ENCODE results near the gene ACAP3. TPM values are rescaled to one million over a fixed set of nuclear protein-coding genes. Genes with fewer than 3 reads are reported as not detected.

The ACAP3 gene
- total and polyA plus RNA-seq, 8 donors = 30.8 to 73.6 (median 44.2) TPM

GRCh38 chr1:1342584-1343115, 34.9 kb upstream of the ACAP3 start:
- Histone ChIP-seq H3K36me3 (peaks cover 0 to 41% of the 10 kb centered on the region in 2 donors), H3K27me3 (no peaks in the 10 kb centered on the region), H3K9me3 (no peaks in the 10 kb centered on the region), H3K27ac (no peak overlapping the region), H3K4me1 (peaks cover 21 to 39% of the 10 kb centered on the region in 2 donors), H3K4me3 (no peak overlapping the region)
- TF ChIP-seq CTCF (IDR thresholded peaks at IDR 0.05) = no peak
- intact Hi-C loops (cut with DNase I) = no loop called here
- DNase-seq (no peak), ATAC-seq (no peak)

- intact Hi-C loops (cut with DNase I) = no loop called here
- no peak for ATAC-seq
- H3K4me1 ChIP-seq = peaks cover 18 to 34% of the 10 kb centered on the region in 2 donors
- no peaks in the 10 kb centered on the region for H3K9me3 ChIP-seq
- peaks cover 0 to 46% of the 10 kb centered on the region in 2 donors for H3K36me3 ChIP-seq
- H3K27ac ChIP-seq = no peak overlapping the region
- no peak for DNase-seq
- no peaks in the 10 kb centered on the region for H3K27me3 ChIP-seq
- no peak overlapping the region for H3K4me3 ChIP-seq
- no peak for TF ChIP-seq CTCF (IDR thresholded peaks at IDR 0.05)
Observed at GRCh38 chr1:1342061-1342562, 34.4 kb upstream of the ACAP3 start.

- peaks cover 0 to 51% of the 10 kb centered on the region in 2 donors for H3K36me3 ChIP-seq
- no peak for TF ChIP-seq CTCF (IDR thresholded peaks at IDR 0.05)
- peaks cover 13 to 28% of the 10 kb centered on the region in 2 donors for H3K4me1 ChIP-seq
- H3K27ac ChIP-seq = no peak overlapping the region
- no peaks in the 10 kb centered on the region for H3K27me3 ChIP-seq
- intact Hi-C loops (cut with DNase I) = no loop called here
- H3K9me3 ChIP-seq = no peaks in the 10 kb centered on the region
- no peak overlapping the region for H3K4me3 ChIP-seq
- DNase-seq (no peak), ATAC-seq (no peak)
Observed at GRCh38 chr1:1341549-1342021, 33.9 kb upstream of the ACAP3 start.

GRCh38 chr1:1340791-1341548, 33.2 kb upstream of the ACAP3 start:
- intact Hi-C loops (cut with DNase I) = no loop called here
- no peaks in the 10 kb centered on the region for H3K9me3 ChIP-seq
- no peak for TF ChIP-seq CTCF (IDR thresholded peaks at IDR 0.05)
- DNase-seq (no peak), ATAC-seq (no peak)
- H3K4me1 ChIP-seq = peaks cover 8 to 22% of the 10 kb centered on the region in 2 donors
- no peaks in the 10 kb centered on the region for H3K27me3 ChIP-seq
- H3K27ac ChIP-seq = no peak overlapping the region
- no peak overlapping the region for H3K4me3 ChIP-seq
- H3K36me3 ChIP-seq = peaks cover 0 to 57% of the 10 kb centered on the region in 2 donors

GRCh38 chr1:1340185-1340584, 32.5 kb upstream of the ACAP3 start:
- H3K4me3 ChIP-seq = no peak overlapping the region
- no peak for TF ChIP-seq CTCF (IDR thresholded peaks at IDR 0.05)

More at GRCh38 chr1:1340185-1340584, 32.5 kb upstream of the ACAP3 start:
- intact Hi-C loops (cut with DNase I) = no loop called here
- peaks cover 1 to 14% of the 10 kb centered on the region in 2 donors for H3K4me1 ChIP-seq
- no peaks in the 10 kb centered on the region for H3K27me3 ChIP-seq
- ATAC-seq = no peak
- no peak for DNase-seq
- H3K27ac ChIP-seq = no peak overlapping the region
- H3K36me3 ChIP-seq = peaks cover 0 to 65% of the 10 kb centered on the region in 2 donors
- no peaks in the 10 kb centered on the region for H3K9me3 ChIP-seq

All from left lung (tissue), 10 donors.